ENCODE data around the gene PCDHA1.

GRCh38 chr5:140840978-140841962 lies 55.3 kb downstream of the PCDHA1 start, which contains the start of gene PCDHA8:
- TF ChIP-seq FOSL1 (CRISPR knock-in tag; IDR thresholded peaks at IDR 0.05; ENCODE audit: borderline replicate concordance) (no peak), CHD2 (IDR thresholded peaks at IDR 0.05; ENCODE audit: low read depth, low read length) (no peak), CTCF (CRISPR knock-in tag; IDR thresholded peaks at IDR 0.05) (peak; percentile 65), ZBTB1 (CRISPR knock-in tag; IDR thresholded peaks at IDR 0.05; ENCODE audit: borderline replicate concordance) (no peak), ZFP36 (IDR thresholded peaks at IDR 0.05; ENCODE audit: borderline replicate concordance, low read depth, low read length, partially characterized antibody) (no peak), KDM5A (IDR thresholded peaks at IDR 0.05; ENCODE audit: borderline replicate concordance, low read length) (no peak), MEIS1 (CRISPR knock-in tag; IDR thresholded peaks at IDR 0.05; ENCODE audit: borderline replicate concordance) (no peak), ZNF570 (CRISPR knock-in tag; IDR thresholded peaks at IDR 0.05; ENCODE audit: borderline replicate concordance) (no peak)
